Testis (tissue), 2 donors: ENCODE measurements around the gene STOML3.

Experiments used
- POLR2A ChIP-seq: fragments of 450-650 bp; IDR thresholded peaks from one replicate; pipeline ENCODE4 v1.6.1; 2017; ENCODE audit warnings: antibody characterized with exemption, mild to moderate bottlenecking, moderate library complexity
- TF ChIP-seq, protein P1 (sequence below), 3 experiments: fragments of 450-650 bp in 2 of 3; fragments of 200-600 bp in 1 of 3; sonication (generic) in 1 of 3; IDR thresholded peaks; one replicate each; pipeline ENCODE4 v1.5.1; 2016 to 2019; ENCODE audit warnings: antibody characterized with exemption in 3 of 3, mild to moderate bottlenecking in 2 of 3, moderate library complexity in 1 of 3

GRCh38 chr13:39038569-39039030 is 48.0 kb upstream of the STOML3 start:
- TF ChIP-seq, protein P1, sequence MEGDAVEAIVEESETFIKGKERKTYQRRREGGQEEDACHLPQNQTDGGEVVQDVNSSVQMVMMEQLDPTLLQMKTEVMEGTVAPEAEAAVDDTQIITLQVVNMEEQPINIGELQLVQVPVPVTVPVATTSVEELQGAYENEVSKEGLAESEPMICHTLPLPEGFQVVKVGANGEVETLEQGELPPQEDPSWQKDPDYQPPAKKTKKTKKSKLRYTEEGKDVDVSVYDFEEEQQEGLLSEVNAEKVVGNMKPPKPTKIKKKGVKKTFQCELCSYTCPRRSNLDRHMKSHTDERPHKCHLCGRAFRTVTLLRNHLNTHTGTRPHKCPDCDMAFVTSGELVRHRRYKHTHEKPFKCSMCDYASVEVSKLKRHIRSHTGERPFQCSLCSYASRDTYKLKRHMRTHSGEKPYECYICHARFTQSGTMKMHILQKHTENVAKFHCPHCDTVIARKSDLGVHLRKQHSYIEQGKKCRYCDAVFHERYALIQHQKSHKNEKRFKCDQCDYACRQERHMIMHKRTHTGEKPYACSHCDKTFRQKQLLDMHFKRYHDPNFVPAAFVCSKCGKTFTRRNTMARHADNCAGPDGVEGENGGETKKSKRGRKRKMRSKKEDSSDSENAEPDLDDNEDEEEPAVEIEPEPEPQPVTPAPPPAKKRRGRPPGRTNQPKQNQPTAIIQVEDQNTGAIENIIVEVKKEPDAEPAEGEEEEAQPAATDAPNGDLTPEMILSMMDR (IDR thresholded peaks at IDR 0.05), result no peak
- TF ChIP-seq POLR2A, result no peak
